IMR-90 (cell line): ENCODE results near the gene CSNK1D. TPM values are rescaled to one million over a fixed set of nuclear protein-coding genes. Genes with fewer than 3 reads are reported as not detected.
A peak's percentile ranks its signal among the peaks of the same experiment; 100 is the strongest.

Experiments
- ATAC-seq: fragments of 200-7000 bp; cut with Tn5 transposase; 2 replicates; pipeline ENCODE4 v1.9.1; 2020; ENCODE audit warnings: low read depth, mild to moderate bottlenecking, moderate library complexity
- BruUV-seq: library from RNA; stranded (reverse); fragments of 400-500 nt; replicated peaks from 2 replicates; lab custom pipeline; 2021; lab: Mats Ljungman, UMichigan
- CTCF ChIA-PET: fragments of 300-600 bp; formaldehyde crosslinking; extraction: SDS; loops from one replicate; lab custom pipeline; 2021; ENCODE audit warnings: antibody characterized with exemption; lab: Yijun Ruan, JAX
- POLR2A ChIA-PET: fragments of 300-600 bp; sonication (Branson Sonifier 250); formaldehyde crosslinking; loops from one replicate; lab custom pipeline; 2022; ENCODE audit warnings: antibody characterized with exemption; ENCODE audit not compliant: unreplicated experiment; lab: Charles Lee
- DNase-seq: peaks from one replicate; pipeline ENCODE4 v3.0.0; 2013
- H2AFZ ChIP-seq: replicated peaks from 2 replicates; pipeline ENCODE3; 2013; ENCODE audit warnings: low read length, mild to moderate bottlenecking; ENCODE audit not compliant: poor library complexity
- H2AK5ac ChIP-seq: 2 replicates; pipeline ENCODE4 v1.6.1; 2013; ENCODE audit warnings: low read depth, low read length, inconsistent platforms
- H2AK9ac ChIP-seq: replicated peaks from 2 replicates; pipeline ENCODE3; 2013; ENCODE audit warnings: mild to moderate bottlenecking, low read depth, low read length, moderate library complexity; ENCODE audit not compliant: poor library complexity
- H2BK120ac ChIP-seq: 2 replicates; pipeline ENCODE4 v1.6.1; 2013; ENCODE audit warnings: low read depth, low read length, inconsistent platforms
- H2BK15ac ChIP-seq: 3 replicates; pipeline ENCODE4 v1.6.1; 2013; ENCODE audit warnings: low read depth, low read length, inconsistent platforms
- H2BK20ac ChIP-seq: 2 replicates; pipeline ENCODE4 v1.6.1; 2013; ENCODE audit warnings: low read depth, mild to moderate bottlenecking, inconsistent platforms, low read length, moderate library complexity
- H2BK5ac ChIP-seq: 2 replicates; pipeline ENCODE4 v1.6.1; 2013; ENCODE audit warnings: mild to moderate bottlenecking, low read depth, low read length, inconsistent platforms; ENCODE audit not compliant: poor library complexity, severe bottlenecking
- H3K14ac ChIP-seq: replicated peaks from 2 replicates; pipeline ENCODE4 v1.6.1; 2013; ENCODE audit warnings: low read depth, low read length, inconsistent platforms
- H3K18ac ChIP-seq: 2 replicates; pipeline ENCODE4 v1.6.1; 2013; ENCODE audit warnings: low read depth, low read length, control low read depth
- H3K23ac ChIP-seq: 2 replicates; pipeline ENCODE4 v1.6.1; 2013; ENCODE audit warnings: low read depth, low read length, inconsistent platforms
- H3K27ac ChIP-seq: 2 replicates; pipeline ENCODE4 v1.5.1; 2013; ENCODE audit warnings: mild to moderate bottlenecking, control low read depth, low read length; ENCODE audit not compliant: insufficient read depth
- H3K27me3 ChIP-seq: 2 replicates; pipeline ENCODE4 v1.6.1; 2013; ENCODE audit warnings: low read length; ENCODE audit not compliant: control insufficient read depth, insufficient read depth
- H3K36me3 ChIP-seq: 2 replicates; pipeline ENCODE4 v1.6.1; 2013; ENCODE audit warnings: low read length, mixed read lengths; ENCODE audit not compliant: control insufficient read depth, insufficient read depth
- H3K4ac ChIP-seq: 2 replicates; pipeline ENCODE4 v1.6.1; 2013; ENCODE audit warnings: low read depth, low read length, inconsistent platforms
- H3K4me1 ChIP-seq: 2 replicates; pipeline ENCODE4 v1.6.1; 2013; ENCODE audit warnings: low read length, mixed read lengths; ENCODE audit not compliant: control insufficient read depth, insufficient read depth
- H3K4me2 ChIP-seq: 2 replicates; pipeline ENCODE4 v1.6.1; 2013; ENCODE audit warnings: low read depth, mild to moderate bottlenecking, control low read depth, low read length, moderate library complexity
- H3K4me3 ChIP-seq: 2 replicates; pipeline ENCODE4 v1.5.1; 2013; ENCODE audit warnings: low read depth, mild to moderate bottlenecking, control low read depth, low read length, moderate library complexity; ENCODE audit not compliant: insufficient read depth
- H3K56ac ChIP-seq: 2 replicates; pipeline ENCODE4 v1.6.1; 2013; ENCODE audit warnings: low read length, inconsistent platforms; ENCODE audit not compliant: insufficient read depth; ENCODE audit errors: extremely low read depth
- H3K79me1 ChIP-seq, 2 experiments: 2 replicates each; pipeline ENCODE4 v1.6.1; 2013; ENCODE audit warnings: low read length in 2 of 2, inconsistent platforms in 1 of 2, low read depth in 1 of 2
- H3K9ac ChIP-seq: 2 replicates; pipeline ENCODE4 v1.6.1; 2013; ENCODE audit warnings: low read depth, low read length, control low read depth
- H3K9me1 ChIP-seq: 2 replicates; pipeline ENCODE4 v1.6.1; 2013; ENCODE audit warnings: low read length, inconsistent platforms; ENCODE audit not compliant: insufficient read depth
- H3K9me3 ChIP-seq: 2 replicates; pipeline ENCODE4 v1.6.1; 2013; ENCODE audit warnings: low read length; ENCODE audit not compliant: control insufficient read depth, insufficient read depth
- H4K20me1 ChIP-seq: 2 replicates; pipeline ENCODE4 v1.6.1; 2013; ENCODE audit warnings: low read length, inconsistent platforms; ENCODE audit not compliant: insufficient read depth
- H4K5ac ChIP-seq: 2 replicates; pipeline ENCODE4 v1.6.1; 2013; ENCODE audit warnings: mild to moderate bottlenecking, low read depth, low read length, control low read depth
- H4K8ac ChIP-seq, 2 experiments: 2 replicates each; pipeline ENCODE4 v1.6.1; 2013; ENCODE audit warnings: low read depth in 2 of 2, low read length in 2 of 2, control low read depth in 1 of 2, inconsistent platforms in 1 of 2
- H4K91ac ChIP-seq: 2 replicates; pipeline ENCODE4 v1.6.1; 2013; ENCODE audit warnings: low read depth, low read length, inconsistent platforms; ENCODE audit not compliant: insufficient read depth
- BHLHE40 ChIP-seq: fragments of 150-350 bp; IDR thresholded peaks from 2 replicates; pipeline ENCODE4 v1.6.1; 2016; ENCODE audit warnings: mild to moderate bottlenecking, low read depth, low read length
- CEBPB ChIP-seq: IDR thresholded peaks from 2 replicates; pipeline ENCODE4 v1.6.1; 2012; ENCODE audit warnings: low read depth, low read length, improper control_type of control experiment
- CHD1 ChIP-seq: IDR thresholded peaks from 2 replicates; pipeline ENCODE4 v1.6.1; 2012; ENCODE audit warnings: low read depth, low read length, improper control_type of control experiment
- FOS ChIP-seq: fragments of 150-350 bp; IDR thresholded peaks from 2 replicates; pipeline ENCODE4 v1.6.1; 2016; ENCODE audit warnings: low read depth, low read length
- MAFK ChIP-seq: IDR thresholded peaks from 2 replicates; pipeline ENCODE4 v1.6.1; 2012; ENCODE audit warnings: low read depth, low read length, improper control_type of control experiment
- MAZ ChIP-seq: IDR thresholded peaks from 2 replicates; pipeline ENCODE4 v1.6.1; 2012; ENCODE audit warnings: low read depth, mild to moderate bottlenecking, low read length, improper control_type of control experiment, moderate library complexity, borderline replicate concordance
- MXI1 ChIP-seq: IDR thresholded peaks from 2 replicates; pipeline ENCODE4 v1.6.1; 2012; ENCODE audit warnings: low read depth, mild to moderate bottlenecking, low read length, moderate library complexity, borderline replicate concordance
- NFE2L2 ChIP-seq: fragments of 150-350 bp; IDR thresholded peaks from 2 replicates; pipeline ENCODE4 v1.6.1; 2016; ENCODE audit warnings: low read depth, mild to moderate bottlenecking, low read length
- POLR2A ChIP-seq: IDR thresholded peaks from 2 replicates; pipeline ENCODE4 v1.6.1; 2012; ENCODE audit warnings: mild to moderate bottlenecking, low read depth, low read length
- RAD21 ChIP-seq: IDR thresholded peaks from 2 replicates; pipeline ENCODE4 v1.6.1; 2012; ENCODE audit warnings: low read length, improper control_type of control experiment
- RFX5 ChIP-seq: IDR thresholded peaks from 2 replicates; pipeline ENCODE4 v1.8.0; 2012; ENCODE audit warnings: low read depth, mild to moderate bottlenecking, low read length, moderate library complexity
- SMC3 ChIP-seq: fragments of 150-350 bp; IDR thresholded peaks from 2 replicates; pipeline ENCODE4 v1.6.1; 2016; ENCODE audit warnings: low read depth, mild to moderate bottlenecking, antibody characterized with exemption, low read length, moderate library complexity
- WGBS, 2 experiments: methylation state at CpG; one replicate each; pipeline versions ENCODE4 v1.1.5 to v1.1.7; 2013; ENCODE audit warnings: missing lambda C conversion rate in 2 of 2; ENCODE audit not compliant: insufficient read length in 1 of 2; ENCODE audit errors: extremely low coverage in 2 of 2; 5-methylcytosine and 5-hydroxymethylcytosine counted together
- dilution Hi-C: fragments of 300-500 bp; cut with HindIII; formaldehyde crosslinking; loops from one replicate; pipeline ENCODE4 v1.14.3; 2018; ENCODE audit warnings: low sequenced_read_pairs; ENCODE audit not compliant: unreplicated experiment
- in situ Hi-C: fragments of 300-500 bp; cut with MboI; formaldehyde crosslinking; loops from 3 replicates; pipeline ENCODE4 v1.14.3; 2019; ENCODE audit warnings: low sequenced_read_pairs, inconsistent platforms, mixed read lengths
- intact Hi-C: fragments of 100-400 bp; cut with micrococcal nuclease; formaldehyde crosslinking; loops from 2 replicates; pipeline ENCODE4 v1.10.0; 2022
- polyA plus RNA-seq, 3 experiments: library from polyadenylated mRNA; depleted of rRNA; stranded (reverse); fragments of >200 nt; gene quantifications; 2 replicates each; pipeline ENCODE4 v1.2.3, GENCODE V29; 2012; ENCODE audit warnings: low replicate concordance in 1 of 3
- total RNA-seq: library from RNA; depleted of rRNA; stranded (reverse); fragments of >200 nt; gene quantifications from 2 replicates; pipeline ENCODE4 v1.2.3, GENCODE V29; 2012
- TF ChIP-seq, protein P1 (sequence below): fragments of 150-350 bp; IDR thresholded peaks from 2 replicates; pipeline ENCODE4 v1.6.1; 2017; ENCODE audit warnings: mild to moderate bottlenecking, antibody characterized with exemption, low read length, low read depth
- TF ChIP-seq, protein P2 (sequence below): conservative IDR thresholded peaks from 2 replicates; pipeline ENCODE4 v1.5.1; 2012; ENCODE audit warnings: mild to moderate bottlenecking, low read depth, low read length, improper control_type of control experiment
- TF ChIP-seq, protein P3 (sequence below): fragments of 150-350 bp; IDR thresholded peaks from 2 replicates; pipeline ENCODE4 v1.6.1; 2016; ENCODE audit warnings: low read depth, mild to moderate bottlenecking, low read length, moderate library complexity, borderline replicate concordance

The CSNK1D gene
- total and polyA plus RNA-seq, 2 of the 4 experiments (the other 2 are of a cell fraction) = 47.1 to 186 TPM

DNA sequence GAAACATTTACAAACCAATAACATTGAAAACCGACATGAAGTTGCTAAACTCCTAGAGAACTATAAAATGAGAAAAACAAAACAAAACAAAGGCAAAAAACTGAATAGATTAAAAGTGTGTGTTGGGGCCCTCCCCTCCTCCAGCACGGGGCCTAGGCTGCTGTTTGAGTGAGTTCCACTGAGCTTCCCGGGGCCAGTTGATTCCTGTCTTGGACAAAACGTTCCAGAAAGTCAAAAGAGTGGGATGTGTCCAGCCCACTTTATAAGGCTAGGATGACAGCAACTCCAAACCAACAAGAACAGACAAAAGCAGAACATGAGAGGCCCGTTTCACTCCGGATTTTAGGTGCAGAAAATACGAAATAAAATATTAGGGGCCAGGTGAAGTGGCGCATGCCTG, 11.6 kb upstream of the CSNK1D start:
- Histone ChIP-seq H2AK9ac (no peak overlapping the region), H4K91ac (no peak overlapping the region), H4K5ac (peak overlapping the region; percentile 2; the same call in 1 of the 2 replicates), H3K79me1 (peaks cover 0 to 21% of the 10 kb centered on the region in 2 experiments; a peak in 2 of 4 replicates), H2BK5ac (no peak overlapping the region), H3K9me1 (peaks cover 38% of the 10 kb centered on the region), H3K9ac (no peak overlapping the region), H3K14ac (no peak overlapping the region), H4K20me1 (peaks cover 10% of the 10 kb centered on the region; the same call in 1 of the 2 replicates), H3K4me3 (no peak overlapping the region), H3K23ac (no peak overlapping the region), H3K9me3 (no peaks in the 10 kb centered on the region), H3K18ac (peak overlapping the region; percentile 12; the same call in 1 of the 2 replicates), H2BK15ac (no peak overlapping the region), H3K4me1 (peaks cover 36% of the 10 kb centered on the region), H3K27ac (no peak overlapping the region), H2AFZ (no peak overlapping the region), H2AK5ac (no peak overlapping the region), H3K4me2 (no peak overlapping the region), H2BK20ac (no peak overlapping the region), H3K27me3 (no peaks in the 10 kb centered on the region), H4K8ac (peak overlapping the region in 1 of 2 experiments; percentile 43; a peak in 1 of 4 replicates), H3K36me3 (no peaks in the 10 kb centered on the region), H3K4ac (no peak overlapping the region), H3K56ac (no peak overlapping the region), H2BK120ac (peak overlapping the region; percentile 24; the same call in 1 of the 2 replicates)
- DNase-seq (no peak), ATAC-seq (no peak)
- TF ChIP-seq MAZ = no peak
- TF ChIP-seq SMC3 = no peak
- no peak for TF ChIP-seq POLR2A
- TF ChIP-seq, protein P1, sequence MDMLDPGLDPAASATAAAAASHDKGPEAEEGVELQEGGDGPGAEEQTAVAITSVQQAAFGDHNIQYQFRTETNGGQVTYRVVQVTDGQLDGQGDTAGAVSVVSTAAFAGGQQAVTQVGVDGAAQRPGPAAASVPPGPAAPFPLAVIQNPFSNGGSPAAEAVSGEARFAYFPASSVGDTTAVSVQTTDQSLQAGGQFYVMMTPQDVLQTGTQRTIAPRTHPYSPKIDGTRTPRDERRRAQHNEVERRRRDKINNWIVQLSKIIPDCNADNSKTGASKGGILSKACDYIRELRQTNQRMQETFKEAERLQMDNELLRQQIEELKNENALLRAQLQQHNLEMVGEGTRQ = no peak
- no peak for TF ChIP-seq CEBPB
- TF ChIP-seq MAFK = no peak
- no peak for TF ChIP-seq NFE2L2
- no peak for TF ChIP-seq CHD1
- no peak for TF ChIP-seq BHLHE40
- TF ChIP-seq FOS = no peak
- no peak for TF ChIP-seq RFX5
- TF ChIP-seq MXI1 = no peak
- TF ChIP-seq, protein P2, sequence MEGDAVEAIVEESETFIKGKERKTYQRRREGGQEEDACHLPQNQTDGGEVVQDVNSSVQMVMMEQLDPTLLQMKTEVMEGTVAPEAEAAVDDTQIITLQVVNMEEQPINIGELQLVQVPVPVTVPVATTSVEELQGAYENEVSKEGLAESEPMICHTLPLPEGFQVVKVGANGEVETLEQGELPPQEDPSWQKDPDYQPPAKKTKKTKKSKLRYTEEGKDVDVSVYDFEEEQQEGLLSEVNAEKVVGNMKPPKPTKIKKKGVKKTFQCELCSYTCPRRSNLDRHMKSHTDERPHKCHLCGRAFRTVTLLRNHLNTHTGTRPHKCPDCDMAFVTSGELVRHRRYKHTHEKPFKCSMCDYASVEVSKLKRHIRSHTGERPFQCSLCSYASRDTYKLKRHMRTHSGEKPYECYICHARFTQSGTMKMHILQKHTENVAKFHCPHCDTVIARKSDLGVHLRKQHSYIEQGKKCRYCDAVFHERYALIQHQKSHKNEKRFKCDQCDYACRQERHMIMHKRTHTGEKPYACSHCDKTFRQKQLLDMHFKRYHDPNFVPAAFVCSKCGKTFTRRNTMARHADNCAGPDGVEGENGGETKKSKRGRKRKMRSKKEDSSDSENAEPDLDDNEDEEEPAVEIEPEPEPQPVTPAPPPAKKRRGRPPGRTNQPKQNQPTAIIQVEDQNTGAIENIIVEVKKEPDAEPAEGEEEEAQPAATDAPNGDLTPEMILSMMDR = no peak
- TF ChIP-seq, protein P3, sequence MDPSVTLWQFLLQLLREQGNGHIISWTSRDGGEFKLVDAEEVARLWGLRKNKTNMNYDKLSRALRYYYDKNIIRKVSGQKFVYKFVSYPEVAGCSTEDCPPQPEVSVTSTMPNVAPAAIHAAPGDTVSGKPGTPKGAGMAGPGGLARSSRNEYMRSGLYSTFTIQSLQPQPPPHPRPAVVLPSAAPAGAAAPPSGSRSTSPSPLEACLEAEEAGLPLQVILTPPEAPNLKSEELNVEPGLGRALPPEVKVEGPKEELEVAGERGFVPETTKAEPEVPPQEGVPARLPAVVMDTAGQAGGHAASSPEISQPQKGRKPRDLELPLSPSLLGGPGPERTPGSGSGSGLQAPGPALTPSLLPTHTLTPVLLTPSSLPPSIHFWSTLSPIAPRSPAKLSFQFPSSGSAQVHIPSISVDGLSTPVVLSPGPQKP = no peak
- TF ChIP-seq RAD21 = no peak
- ChIA-PET POLR2A (interaction anchor here (0.6 kb wide), 1 partner anchor 62 kb away, joined by 3 read pairs; no protein-coding TSS in a partner anchor), CTCF (interaction anchor here (0.6 kb wide), 1 partner anchor 49 kb away, joined by 3 read pairs; no protein-coding TSS in a partner anchor)
- in situ Hi-C loops = no loop called here
- dilution Hi-C loops = no loop called here
- WGBS, 2 experiments = 83% methylated on average over 1 of the region's 8 CpGs; no CpG with 5 or more reads in 1 of the 2 experiments
- BruUV-seq = no TSS peak
- intact Hi-C loops = no loop called here
